Stimulated activated naive B cell treated with anti-CD40 and anti-IgM and Interleukin-4, amounts not matched to agents 10 μg/mL and 1 μg/mL and 100 μg/mL, for 72 hours (primary cell): Measurements from ENCODE around the gene ELMOD1.
"Not testable (repeated sequence)": the region's sequence is repeated elsewhere in the genome, so short reads cannot be mapped to it uniquely, and the experiment has no call there.

Experiments
- ATAC-seq, 2 donors: fragments of 150-1000 bp; cut with Tn5 transposase; replicated peaks; 2 replicates each; pipeline ENCODE4 v1.10.0; 2021; ENCODE audit warnings: moderate library complexity in 1 of 2
- DNase-seq: peaks from one replicate; pipeline ENCODE4 v3.0.0; 2021
- H3K27ac Mint-ChIP-seq: one replicate; pipeline ENCODE4 v1.8.0; 2022; ENCODE audit warnings: mild to moderate bottlenecking, mixed read lengths
- H3K27me3 Mint-ChIP-seq, 2 donors: one replicate each; pipeline ENCODE4 v1.8.0; 2022; ENCODE audit warnings: mixed read lengths in 2 of 2
- H3K36me3 Mint-ChIP-seq, 2 donors: one replicate each; pipeline ENCODE4 v1.8.0; 2022; ENCODE audit warnings: mixed read lengths in 2 of 2, mild to moderate bottlenecking in 1 of 2
- H3K4me1 Mint-ChIP-seq, 2 donors: one replicate each; pipeline ENCODE4 v1.8.0; 2022; ENCODE audit warnings: mixed read lengths in 2 of 2, mild to moderate bottlenecking in 1 of 2
- H3K4me3 Mint-ChIP-seq, 2 donors: one replicate each; pipeline ENCODE4 v1.8.0; 2022; ENCODE audit warnings: mild to moderate bottlenecking in 2 of 2, mixed read lengths in 2 of 2, moderate library complexity in 1 of 2
- H3K9me3 Mint-ChIP-seq, 2 donors: one replicate each; pipeline ENCODE4 v1.8.0; 2022; ENCODE audit warnings: mixed read lengths in 2 of 2, mild to moderate bottlenecking in 1 of 2

ELMOD1 gene

DNA sequence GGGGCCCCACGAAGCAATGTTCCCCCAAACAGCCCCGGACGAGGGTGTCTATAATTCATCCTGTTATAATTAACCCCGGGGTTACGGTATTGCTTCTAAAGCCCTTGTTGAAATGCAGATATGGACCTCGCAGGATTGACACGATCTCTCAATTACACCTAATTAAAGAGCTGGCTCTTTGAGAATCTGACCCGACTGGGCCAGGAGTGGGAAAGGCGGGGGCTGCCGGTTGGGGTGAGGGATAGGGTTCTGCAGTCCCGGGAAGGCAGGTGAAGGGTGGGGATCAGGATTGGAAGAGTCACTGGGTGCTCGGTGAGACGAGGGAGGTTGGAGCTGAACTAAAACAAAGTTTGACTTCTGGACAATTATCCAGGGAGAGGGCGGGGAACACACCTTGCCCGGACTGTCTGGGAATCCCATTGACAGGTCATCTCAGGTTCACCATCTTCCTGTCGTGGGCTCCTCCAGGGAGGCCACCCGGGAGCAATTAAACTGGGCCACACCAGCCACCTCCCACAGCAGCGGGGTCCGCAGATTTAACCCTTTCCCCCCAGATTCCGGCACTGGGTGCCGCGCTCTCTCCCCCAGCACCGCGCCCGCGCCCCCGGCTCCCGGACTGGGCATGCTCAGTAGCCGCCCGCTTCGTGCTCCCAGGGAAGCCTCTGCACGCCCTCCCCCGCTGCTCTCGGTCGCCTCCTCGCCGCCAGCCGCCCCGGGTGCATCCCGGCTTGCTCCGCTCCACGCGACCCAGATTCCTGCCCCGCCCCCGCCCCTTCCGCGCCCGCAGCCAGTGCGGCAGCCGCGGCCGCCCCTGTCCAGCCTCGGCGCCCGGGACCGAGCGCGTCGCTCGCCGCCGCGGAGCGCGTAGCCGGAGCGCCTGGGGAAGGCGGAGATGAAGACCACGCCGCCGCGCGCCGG is at the start of gene ELMOD1:
Gene ELMOD1, plus strand, starts transcription at position 688 of the 918 bp plus-strand sequence. CDS start 27,043 bp downstream, outside the sequence.
- Mint-ChIP-seq H3K9me3 (peaks cover 0 to 3% of the 10 kb centered on the region in 2 donors), H3K4me1 (peaks cover 14 to 37% of the 10 kb centered on the region in 2 donors), H3K4me3 (peak within 1 kb of the TSS; percentile 90 to 91), H3K36me3 (no peaks in the 10 kb centered on the region), H3K27me3 (peaks cover 71 to 79% of the 10 kb centered on the region in 2 donors), H3K27ac (peak within 1 kb of the TSS; percentile 73)
- DNase-seq (no peak), ATAC-seq (peak; percentile 65 to 66)

DNA sequence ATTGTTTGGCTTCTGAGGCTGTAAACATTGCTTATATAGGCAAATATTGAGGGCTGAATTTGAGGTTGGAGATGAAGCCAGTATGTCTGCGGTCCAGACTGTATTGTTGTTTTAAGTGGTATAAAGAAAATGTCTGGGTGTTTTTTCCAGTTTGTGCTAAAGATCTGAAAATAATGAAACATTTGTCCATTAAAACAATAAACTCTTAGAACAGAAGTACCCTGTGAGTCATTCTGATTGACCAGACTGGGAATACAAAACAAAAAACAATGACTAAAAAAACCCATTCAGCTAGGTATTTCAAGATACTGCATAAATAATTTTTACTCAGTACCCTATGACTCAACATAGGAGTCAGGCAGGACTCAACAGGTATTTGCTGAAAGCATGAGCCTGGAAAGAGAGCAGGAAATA is 45.8 kb upstream of the ELMOD1 start:
- no peak for DNase-seq
- H3K27ac Mint-ChIP-seq = no peak overlapping the region
- no peak for ATAC-seq
- H3K36me3 Mint-ChIP-seq = peaks cover 16 to 40% of the 10 kb centered on the region in 2 donors
- H3K27me3 Mint-ChIP-seq = no peaks in the 10 kb centered on the region
- H3K9me3 Mint-ChIP-seq = no peaks in the 10 kb centered on the region
- no peaks in the 10 kb centered on the region for H3K4me1 Mint-ChIP-seq
- no peak overlapping the region for H3K4me3 Mint-ChIP-seq

DNA sequence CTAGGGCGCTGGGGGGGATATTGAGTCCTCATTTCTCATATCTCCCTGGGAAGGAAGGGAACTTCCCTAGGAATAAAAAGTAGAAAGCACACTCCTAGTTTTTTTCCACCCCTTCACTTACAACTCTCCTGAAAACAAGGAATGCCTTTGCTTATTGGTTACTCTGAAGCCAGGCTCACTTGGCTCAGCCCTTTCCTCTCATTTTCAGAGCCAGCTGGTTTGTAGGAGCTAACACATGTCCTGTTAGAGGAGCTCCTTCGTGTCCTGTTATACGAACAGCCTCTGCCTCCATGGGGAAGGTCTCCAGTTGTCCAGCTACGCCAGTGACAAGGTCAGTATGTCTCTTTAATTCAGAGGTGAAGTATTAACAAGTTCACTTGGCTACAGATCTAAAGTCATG is 43.0 kb upstream of the ELMOD1 start:
- DNase-seq = no peak
- no peak overlapping the region for H3K4me3 Mint-ChIP-seq
- H3K4me1 Mint-ChIP-seq = no peaks in the 10 kb centered on the region
- H3K27me3 Mint-ChIP-seq = no peaks in the 10 kb centered on the region
- no peak overlapping the region for H3K27ac Mint-ChIP-seq
- ATAC-seq = no peak
- no peaks in the 10 kb centered on the region for H3K9me3 Mint-ChIP-seq
- peaks cover 12 to 30% of the 10 kb centered on the region in 2 donors for H3K36me3 Mint-ChIP-seq

- Mint-ChIP-seq H3K4me1 (no peaks in the 10 kb centered on the region), H3K27ac (no peak overlapping the region), H3K4me3 (no peak overlapping the region), H3K9me3 (no peaks in the 10 kb centered on the region), H3K36me3 (peaks cover 15 to 36% of the 10 kb centered on the region in 2 donors), H3K27me3 (no peaks in the 10 kb centered on the region)
- DNase-seq (no peak), ATAC-seq (no peak)
Observed at GRCh38 chr11:107549253-107549953, 41.5 kb upstream of the ELMOD1 start.

DNA sequence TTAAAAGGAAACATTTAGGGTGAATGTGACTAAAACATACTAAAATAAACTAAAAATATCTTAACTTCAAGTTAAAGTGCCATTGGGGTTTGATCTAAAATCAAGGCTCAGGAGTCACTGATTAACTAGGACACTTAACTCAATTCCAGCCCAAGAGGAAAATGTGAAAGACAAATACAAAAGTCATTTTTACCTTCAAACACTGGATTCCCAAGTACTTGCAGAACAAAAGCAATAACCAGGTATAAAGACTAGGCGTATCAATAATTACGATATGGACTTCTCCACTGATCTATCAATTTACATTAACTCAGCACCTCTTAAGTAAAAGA is 41.0 kb upstream of the ELMOD1 start:
- Mint-ChIP-seq H3K36me3 (peaks cover 14 to 31% of the 10 kb centered on the region in 2 donors), H3K27ac (no peak overlapping the region)

DNA sequence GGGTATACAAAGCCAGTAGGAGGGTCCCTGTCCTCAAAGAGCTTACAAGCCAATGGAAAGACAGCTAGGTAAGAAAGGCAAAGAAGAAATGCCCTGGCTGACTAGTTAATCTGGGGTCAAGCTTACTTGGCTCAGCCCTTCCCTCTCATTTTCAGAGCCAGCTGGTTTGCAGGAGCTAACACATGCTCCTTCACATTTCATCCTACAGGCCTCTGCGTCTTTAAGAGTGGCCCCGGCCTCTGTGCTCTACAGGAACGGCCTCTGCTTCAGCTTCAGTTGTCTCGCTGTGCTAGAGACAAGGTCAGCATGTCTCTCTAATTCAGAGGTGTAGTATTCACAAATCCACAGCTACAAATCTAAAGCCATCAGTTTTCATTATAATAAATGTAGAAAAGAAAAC is 40.6 kb upstream of the ELMOD1 start:
- H3K4me1 Mint-ChIP-seq = no peaks in the 10 kb centered on the region
- no peak overlapping the region for H3K27ac Mint-ChIP-seq
- no peaks in the 10 kb centered on the region for H3K9me3 Mint-ChIP-seq
- DNase-seq (no peak), ATAC-seq (no peak)
- H3K4me3 Mint-ChIP-seq = no peak overlapping the region
- H3K27me3 Mint-ChIP-seq = no peaks in the 10 kb centered on the region
- H3K36me3 Mint-ChIP-seq = peaks cover 14 to 30% of the 10 kb centered on the region in 2 donors

More for the DNA sequence above, 41.0 kb upstream of the ELMOD1 start:
- DNase-seq = no peak
- no peaks in the 10 kb centered on the region for H3K27me3 Mint-ChIP-seq
- no peak for ATAC-seq
- no peaks in the 10 kb centered on the region for H3K9me3 Mint-ChIP-seq
- H3K4me3 Mint-ChIP-seq = no peak overlapping the region
- H3K4me1 Mint-ChIP-seq = no peaks in the 10 kb centered on the region

- ATAC-seq = no peak
- Mint-ChIP-seq H3K27ac (no peak overlapping the region), H3K36me3 (peaks cover 6 to 10% of the 10 kb centered on the region in 2 donors), H3K4me3 (no peak overlapping the region), H3K27me3 (no peaks in the 10 kb centered on the region), H3K4me1 (peaks cover 22 to 33% of the 10 kb centered on the region in 2 donors), H3K9me3 (peaks cover 0 to 2% of the 10 kb centered on the region in 2 donors)
- DNase-seq = no peak
Observed at GRCh38 chr11:107561688-107562087, 29.3 kb upstream of the ELMOD1 start.

DNA sequence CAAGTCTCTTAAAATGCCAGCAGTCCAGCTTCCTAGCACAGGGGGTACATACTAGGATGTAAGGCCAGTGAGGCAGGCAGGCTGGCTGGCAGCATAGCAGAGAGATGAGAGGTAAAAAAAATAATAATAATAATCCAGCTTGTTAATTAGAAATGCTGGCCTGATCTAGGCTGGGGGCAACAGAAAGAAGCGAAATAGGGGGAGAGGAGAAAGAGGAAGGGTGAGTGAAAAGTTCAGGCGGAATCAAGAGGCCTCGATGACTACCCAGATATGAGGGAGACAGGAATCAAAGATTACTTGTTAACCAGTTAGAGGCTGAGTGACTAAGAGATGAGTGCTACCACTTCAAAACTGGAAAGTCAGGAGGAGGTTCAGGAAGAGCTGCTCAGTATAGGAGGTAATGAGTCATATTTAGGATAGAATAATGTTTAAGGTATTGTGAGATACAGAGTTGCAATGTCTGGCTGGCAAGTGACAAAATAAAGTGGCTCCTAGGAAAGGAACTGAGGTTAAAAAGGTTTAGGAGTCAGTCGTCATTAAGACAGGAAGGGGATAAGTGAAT is 28.2 kb upstream of the ELMOD1 start:
- H3K27ac Mint-ChIP-seq = no peak overlapping the region
- H3K36me3 Mint-ChIP-seq = peaks cover 6 to 8% of the 10 kb centered on the region in 2 donors
- H3K27me3 Mint-ChIP-seq = no peaks in the 10 kb centered on the region
- ATAC-seq (no peak), DNase-seq (no peak)
- H3K4me3 Mint-ChIP-seq = no peak overlapping the region
- H3K9me3 Mint-ChIP-seq = peaks cover 0 to 2% of the 10 kb centered on the region in 2 donors
- H3K4me1 Mint-ChIP-seq = peaks cover 27 to 44% of the 10 kb centered on the region in 2 donors

GRCh38 chr11:107563702-107564101 is 27.2 kb upstream of the ELMOD1 start:
- ATAC-seq (no peak), DNase-seq (peak; percentile 11)
- H3K27ac Mint-ChIP-seq = peak overlapping the region; percentile 54
- peaks cover 6 to 8% of the 10 kb centered on the region in 2 donors for H3K36me3 Mint-ChIP-seq
- H3K4me3 Mint-ChIP-seq = no peak overlapping the region
- peaks cover 0 to 2% of the 10 kb centered on the region in 2 donors for H3K9me3 Mint-ChIP-seq
- peaks cover 32 to 49% of the 10 kb centered on the region in 2 donors for H3K4me1 Mint-ChIP-seq
- H3K27me3 Mint-ChIP-seq = no peaks in the 10 kb centered on the region

DNA sequence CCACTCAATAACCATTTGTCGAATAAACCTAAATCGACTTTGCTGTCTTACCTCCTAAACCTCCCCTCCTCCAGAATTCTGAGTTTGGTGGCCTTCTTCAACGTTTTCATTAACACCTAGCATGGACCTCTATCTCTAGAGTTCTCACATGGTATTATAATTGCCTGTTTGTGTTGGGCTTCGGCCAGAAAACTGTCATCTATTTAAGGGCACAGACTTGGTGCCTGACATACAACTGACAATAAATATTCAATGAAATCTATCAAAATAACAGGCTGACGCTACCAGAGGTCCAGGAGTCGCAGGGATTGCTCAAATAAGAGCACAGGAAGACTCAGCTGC is 26.1 kb upstream of the ELMOD1 start:
- Mint-ChIP-seq H3K4me1 (peaks cover 31 to 49% of the 10 kb centered on the region in 2 donors), H3K27ac (peak overlapping the region; percentile 98), H3K27me3 (no peaks in the 10 kb centered on the region), H3K36me3 (peaks cover 0 to 3% of the 10 kb centered on the region in 2 donors), H3K4me3 (peak overlapping the region; percentile 90 to 96), H3K9me3 (peaks cover 0 to 2% of the 10 kb centered on the region in 2 donors)
- no peak for DNase-seq
- peak; percentile 6 to 9 for ATAC-seq

GRCh38 chr11:107565219-107565937 is 25.6 kb upstream of the ELMOD1 start, which contains the start of gene ALKBH8:
Gene ALKBH8 (minus strand): TSS chr11:107565735. CDS start chr11:107560893, 4,842 bp downstream.
- H3K4me1 Mint-ChIP-seq = peaks cover 31 to 49% of the 10 kb centered on the region in 2 donors
- no peaks in the 10 kb centered on the region for H3K27me3 Mint-ChIP-seq
- DNase-seq (peak; percentile 75), ATAC-seq (peak; percentile 89 to 90)
- peak within 1 kb of the TSS; percentile 98 for H3K27ac Mint-ChIP-seq
- peaks cover 0 to 3% of the 10 kb centered on the region in 2 donors for H3K36me3 Mint-ChIP-seq
- H3K4me3 Mint-ChIP-seq = peak within 1 kb of the TSS; percentile 90 to 96
- peaks cover 0 to 2% of the 10 kb centered on the region in 2 donors for H3K9me3 Mint-ChIP-seq

DNA sequence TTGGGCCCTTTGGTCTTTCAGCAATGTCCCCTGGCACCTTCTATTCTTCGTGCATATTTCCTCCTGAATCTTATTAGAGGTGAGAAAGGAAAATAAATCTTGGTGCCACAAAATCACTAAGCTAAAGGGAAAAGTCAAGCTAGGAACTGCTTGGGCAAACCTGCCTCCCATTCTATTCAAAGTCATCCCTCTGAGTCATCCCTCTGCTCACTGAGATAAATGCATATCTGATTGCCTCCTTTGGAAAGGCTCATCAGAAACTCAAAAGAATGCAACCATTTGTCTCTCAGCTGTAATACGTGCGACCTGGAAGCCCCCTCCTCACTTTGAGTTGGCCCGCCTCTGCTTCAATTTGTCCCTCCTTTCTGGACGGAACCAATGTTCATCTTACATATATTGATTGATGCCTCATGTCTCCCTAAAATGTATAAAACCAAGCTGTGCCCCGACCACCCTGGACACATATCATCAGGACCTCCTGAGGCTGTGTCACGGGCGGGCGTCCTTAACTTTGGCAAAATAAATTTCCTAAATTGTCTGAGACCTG is 24.9 kb upstream of the ELMOD1 start:
- Mint-ChIP-seq H3K4me1 (peaks cover 31 to 49% of the 10 kb centered on the region in 2 donors), H3K4me3 (peak overlapping the region; percentile 90 to 96), H3K27ac (peak overlapping the region; percentile 98)
- ATAC-seq, H3K27me3 Mint-ChIP-seq, H3K36me3 Mint-ChIP-seq, DNase-seq, H3K9me3 Mint-ChIP-seq: not testable (repeated sequence)

- Mint-ChIP-seq H3K27ac (peak overlapping the region; percentile 98), H3K36me3 (peaks cover 0 to 3% of the 10 kb centered on the region in 2 donors), H3K27me3 (no peaks in the 10 kb centered on the region), H3K4me3 (peak overlapping the region; percentile 90 to 96), H3K4me1 (peaks cover 31 to 49% of the 10 kb centered on the region in 2 donors), H3K9me3 (peaks cover 0 to 2% of the 10 kb centered on the region in 2 donors)
- no peak for DNase-seq
- ATAC-seq = no peak
Observed at GRCh38 chr11:107566569-107566968, 24.4 kb upstream of the ELMOD1 start.
